Pancreas (tissue), 10 donors: ENCODE measurements around the gene DNM1. TPM values are rescaled to one million over a fixed set of nuclear protein-coding genes. Genes with fewer than 3 reads are reported as not detected.

Experiments
- ATAC-seq, 4 donors: fragments of 200-7000 bp; cut with Tn5 transposase; one replicate each; pipeline versions ENCODE4 v1.8.0 to v1.9.1; 2020; ENCODE audit warnings: mild to moderate bottlenecking in 4 of 4, moderate library complexity in 4 of 4
- DNase-seq, 6 donors: peaks; one replicate each; pipeline ENCODE4 v3.0.0-alpha.2; 2020
- FAIRE-seq: peaks from 2 replicates; lab custom pipeline; 2012; peaks lifted over from hg19 to GRCh38; lab: Jason Lieb, UNC
- H3K27ac ChIP-seq, 4 donors: fragments of 200-600 bp; sonication (generic); 1 replicate in 3 of 4; 2 replicates in 1 of 4; pipeline versions ENCODE4 v1.5.0 to v1.8.0; 2020
- H3K27me3 ChIP-seq, 4 donors: fragments of 200-600 bp; one replicate each; pipeline ENCODE4 v1.8.0; 2021
- H3K36me3 ChIP-seq, 3 donors: fragments of 200-600 bp; sonication (generic) in 1 of 3; one replicate each; pipeline versions ENCODE4 v1.5.0 to v1.8.0; 2020 to 2021
- H3K4me1 ChIP-seq, 3 donors: fragments of 200-600 bp; one replicate each; pipeline ENCODE4 v1.8.0; 2021
- H3K4me3 ChIP-seq, 4 donors: fragments of 200-600 bp; sonication (generic) in 2 of 4; one replicate each; pipeline versions ENCODE4 v1.5.0 to v1.8.0; 2020 to 2021
- H3K9me3 ChIP-seq, 4 donors: fragments of 200-600 bp; one replicate each; pipeline ENCODE4 v1.8.0; 2021
- CTCF ChIP-seq, 4 donors: fragments of 200-600 bp; sonication (generic) in 3 of 4; IDR thresholded peaks; one replicate each; pipeline versions ENCODE4 v1.5.0 to v1.8.0; 2021; ENCODE audit warnings: antibody characterized with exemption in 4 of 4
- WGBS, 2 donors: extraction: QIAGEN DNeasy Blood & Tissue Kit; methylation state at CpG; one replicate each; pipeline ENCODE4 v1.1.7; 2013; 5-methylcytosine and 5-hydroxymethylcytosine counted together
- intact Hi-C, 3 donors: fragments of 100-400 bp; cut with DNase I; formaldehyde crosslinking; loops; one replicate each; pipeline versions ENCODE4 v1.11.1 to v1.14.2; 2022
- polyA plus RNA-seq, 2 donors: library from polyadenylated mRNA; stranded (reverse); fragments of 200-250 nt; gene quantifications; one replicate each; pipeline ENCODE4 v1.2.3, GENCODE V29; 2013
- total RNA-seq, 6 donors: library from RNA; stranded (reverse); fragmentation: NEBNext Ultra II Directional in 4 of 6; extraction: Animal tissue kit (Norgen Biotek cat#: 25700) in 4 of 6; gene quantifications; one replicate each; pipeline versions ENCODE4 v1.2.1 to v1.2.4, GENCODE V29; 2021 to 2023
- donor health status: healthy with polysubstance abuse.
- donor health status: DM: no; HTN: no; CAD: no; lungs with moderate emphysema.
- donor health status: DM: no; HTN: no; CAD: no.
- donor health status: control.
- donor health status: control.
- donor health status: Bipolar disorder and iron deficiency.
- donor health status: DM: yes; HTN: yes; CAD: no.
- donor health status: DM: no; HTN: no; CAD: no.
- donor health status: DM: no; HTN: no; CAD: no.
- donor health status: DM: yes; HTN: yes; CAD: no.

DNM1 gene
- total RNA-seq = 10 to 100 TPM in 3 of 6 donors, 1 to 10 TPM in 3; 5.8 to 19.3 (median 10.0) TPM
- 10 to 100 TPM; 19.6 to 23.1 TPM for polyA plus RNA-seq

- peak; percentile 67 to 94 (median 86) for TF ChIP-seq CTCF (IDR thresholded peaks at IDR 0.05)
- intact Hi-C loops = no loop called here
- Histone ChIP-seq H3K4me3 (peak within 1 kb of the TSS; percentile 52 to 86 (median 66)), H3K36me3 (no peaks in the 10 kb centered on the region), H3K4me1 (peaks cover 0 to 6% (median 0%) of the 10 kb centered on the region in 3 donors), H3K9me3 (no peaks in the 10 kb centered on the region), H3K27me3 (no peaks in the 10 kb centered on the region), H3K27ac (peak within 1 kb of the TSS in 1 of 4 donors; percentile 8)
- DNase-seq (peak in 5 of 6 donors; percentile 37 to 89 (median 67)), FAIRE-seq (no peak), ATAC-seq (peak; percentile 90 to 94 (median 93))
- 0 to 1% methylated on average over 46 to 72 of the region's 72 CpGs for WGBS, 2 donors
Observed at GRCh38 chr9:128203024-128203706, at the start of gene DNM1. DNM1 (plus strand) TSS chr9:128203379; CDS start chr9:128203471, 92 bp downstream.

GRCh38 chr9:128153947-128154695 lies 49.1 kb upstream of the DNM1 start:
- intact Hi-C loops = no loop called here
- FAIRE-seq (no peak), DNase-seq (peak in 2 of 6 donors; percentile 35 to 50), ATAC-seq (no peak)
- Histone ChIP-seq H3K4me1 (peaks cover 4 to 10% (median 5%) of the 10 kb centered on the region in 3 donors), H3K36me3 (no peaks in the 10 kb centered on the region), H3K27me3 (no peaks in the 10 kb centered on the region), H3K27ac (no peak overlapping the region), H3K4me3 (no peak overlapping the region), H3K9me3 (no peaks in the 10 kb centered on the region)
- no peak for TF ChIP-seq CTCF (IDR thresholded peaks at IDR 0.05)
- WGBS, 2 donors = 79 to 86% methylated on average over 13 of the region's 13 CpGs

- no peaks in the 10 kb centered on the region for H3K36me3 ChIP-seq
- ATAC-seq = no peak
- no peaks in the 10 kb centered on the region for H3K27me3 ChIP-seq
- no peaks in the 10 kb centered on the region for H3K9me3 ChIP-seq
- H3K4me1 ChIP-seq = peaks cover 0 to 3% (median 0%) of the 10 kb centered on the region in 3 donors
- TF ChIP-seq CTCF (IDR thresholded peaks at IDR 0.05) = no peak
- WGBS, 2 donors = 72 to 85% methylated on average over 7 of the region's 7 CpGs
- no peak overlapping the region for H3K4me3 ChIP-seq
- intact Hi-C loops = no loop called here
- no peak for FAIRE-seq
- no peak overlapping the region for H3K27ac ChIP-seq
- peak in 3 of 6 donors; percentile 5 to 23 (median 15) for DNase-seq
Observed at GRCh38 chr9:128155736-128156500, 47.3 kb upstream of the DNM1 start.

- DNase-seq (no peak), ATAC-seq (no peak), FAIRE-seq (no peak)
- TF ChIP-seq CTCF (IDR thresholded peaks at IDR 0.05) = no peak
- H3K4me3 ChIP-seq = peak overlapping the region in 2 of 4 donors; percentile 63 to 77
- 56% methylated on average over 11 of the region's 11 CpGs for WGBS, 2 donors
- peaks cover 0 to 13% (median 3%) of the 10 kb centered on the region in 3 donors for H3K4me1 ChIP-seq
- intact Hi-C loops = no loop called here
- peak overlapping the region in 3 of 4 donors; percentile 23 to 66 (median 59) for H3K27ac ChIP-seq
- H3K9me3 ChIP-seq = no peaks in the 10 kb centered on the region
- H3K27me3 ChIP-seq = no peaks in the 10 kb centered on the region
- H3K36me3 ChIP-seq = no peaks in the 10 kb centered on the region
Observed at GRCh38 chr9:128159522-128159783, 43.7 kb upstream of the DNM1 start.
